GM23338 (cell line): ENCODE results near the gene C2orf68. TPM values are rescaled to one million over a fixed set of nuclear protein-coding genes. Genes with fewer than 3 reads are reported as not detected.

ENCODE experiments used
- EZH2 ChIP-seq: fragments of 200-600 bp; sonication (generic); IDR thresholded peaks from one replicate; pipeline ENCODE4 v1.8.0; 2017; ENCODE audit warnings: antibody characterized with exemption, mild to moderate bottlenecking, low read depth; ENCODE audit not compliant: unreplicated experiment
- JUNB ChIP-seq: IDR thresholded peaks from one replicate; pipeline ENCODE4 v1.6.1; 2016; ENCODE audit warnings: antibody characterized with exemption; ENCODE audit not compliant: unreplicated experiment
- REST ChIP-seq: IDR thresholded peaks from one replicate; pipeline ENCODE4 v1.6.1; 2018; ENCODE audit warnings: antibody characterized with exemption; ENCODE audit not compliant: unreplicated experiment
- ZNF462 ChIP-seq: fragments of 250-450 bp; sonication (Bioruptor Pico); IDR thresholded peaks from 2 replicates; pipeline ENCODE4 v1.5.0; 2020; ENCODE audit warnings: mild to moderate bottlenecking, moderate library complexity
- polyA plus RNA-seq: library from polyadenylated mRNA; unstranded; fragments of >200 nt; fragmentation: Nextera tagmentation; extraction: Ambion mirVana; gene quantifications from 2 replicates; pipeline ENCODE4 v1.2.1, GENCODE V29; 2016
- total RNA-seq: library from RNA; depleted of rRNA; stranded (reverse); fragments of >200 nt; shearing (Covaris generic); gene quantifications from 2 replicates; pipeline ENCODE4 v1.2.3, GENCODE V29; 2014

The C2orf68 gene
- total and polyA plus RNA-seq, 2 experiments from 2014 or later: 26.8 to 76.4 TPM

GRCh38 chr2:85611217-85611704, 605 bp downstream of the C2orf68 start (continued):
- TF ChIP-seq ZNF462: no peak
- TF ChIP-seq REST: no peak
- TF ChIP-seq EZH2: no peak
- no peak for TF ChIP-seq JUNB
